Measurements from ENCODE around the gene TSHZ2.
A peak's percentile ranks its signal among the peaks of the same experiment; 100 is the strongest.

Gene TSHZ2

GRCh38 chr20:53150532-53150931 is 178.4 kb downstream of the TSHZ2 start:
- TF ChIP-seq CTCF (IDR thresholded peaks at IDR 0.05; ENCODE audit: low read depth, low read length): no peak
- no peak for DNase-seq (ENCODE audit: extremely low read depth, low read depth)

GRCh38 chr20:53152228-53152627 is 180.1 kb downstream of the TSHZ2 start:
- TF ChIP-seq CTCF (IDR thresholded peaks at IDR 0.05; ENCODE audit: low read depth, low read length): no peak
- DNase-seq (ENCODE audit: extremely low read depth, low read depth): no peak

GRCh38 chr20:53154540-53154939 is 182.4 kb downstream of the TSHZ2 start:
- DNase-seq (ENCODE audit: extremely low read depth, low read depth): no peak
- TF ChIP-seq CTCF (IDR thresholded peaks at IDR 0.05; ENCODE audit: low read depth, low read length): no peak

- peak; percentile 16 for DNase-seq (ENCODE audit: extremely low read depth, low read depth)
- TF ChIP-seq CTCF (IDR thresholded peaks at IDR 0.05; ENCODE audit: low read depth, low read length): peak; percentile 72
Observed at GRCh38 chr20:53157443-53158408, 185.6 kb downstream of the TSHZ2 start.

GRCh38 chr20:53159160-53159559 is 187.0 kb downstream of the TSHZ2 start:
- no peak for DNase-seq (ENCODE audit: extremely low read depth, low read depth)
- TF ChIP-seq CTCF (IDR thresholded peaks at IDR 0.05; ENCODE audit: low read depth, low read length): no peak

- TF ChIP-seq CTCF (IDR thresholded peaks at IDR 0.05; ENCODE audit: low read depth, low read length): no peak
- no peak for DNase-seq (ENCODE audit: extremely low read depth, low read depth)
Observed at GRCh38 chr20:53161073-53161472, 188.9 kb downstream of the TSHZ2 start.

- DNase-seq (ENCODE audit: extremely low read depth, low read depth): no peak
- TF ChIP-seq CTCF (IDR thresholded peaks at IDR 0.05; ENCODE audit: low read depth, low read length): no peak
Observed at GRCh38 chr20:53161473-53161872, 189.3 kb downstream of the TSHZ2 start.
